ENCODE measurements around the gene CFAP54. TPM values are rescaled to one million over a fixed set of nuclear protein-coding genes. Genes with fewer than 3 reads are reported as not detected.

CFAP54 gene
- total and polyA plus RNA-seq, 2 donors (not counting 3 experiments of a cell fraction or from before 2014, with no cell fraction given), result 3.6 to 26.9 TPM

GRCh38 chr12:96729886-96730285 lies 240.5 kb downstream of the CFAP54 start:
- Histone ChIP-seq H3K4me1 (ENCODE audit: control insufficient read depth, extremely low read depth, insufficient read depth, low read length) (no peaks in the 10 kb centered on the region), H3K9me3 (replicated peaks; ENCODE audit: control insufficient read depth, insufficient read depth, low read length) (no peaks in the 10 kb centered on the region), H2AFZ (ENCODE audit: low read depth, low read length) (no peak overlapping the region), H3K4me2 (ENCODE audit: insufficient read depth, low read length) (no peak overlapping the region), H3K36me3 (ENCODE audit: control insufficient read depth in 2 of 2, extremely low read depth in 1 of 2, insufficient read depth in 2 of 2, low read length in 2 of 2) (no peaks in the 10 kb centered on the region), H3K79me2 (ENCODE audit: control insufficient read depth, insufficient read depth, low read length) (no peaks in the 10 kb centered on the region), H4K20me1 (replicated peaks; ENCODE audit: control insufficient read depth, extremely low read depth, insufficient read depth, low read length) (no peaks in the 10 kb centered on the region), H3K9ac (replicated peaks; ENCODE audit: extremely low read depth, insufficient read depth, low read length) (no peak overlapping the region), H3K27ac (ENCODE audit: insufficient read depth, low read depth, low read length) (no peak overlapping the region), H3K4me3 (replicated peaks in 1 of 3; ENCODE audit: insufficient read depth in 1 of 3, low read depth in 1 of 3, low read length in 3 of 3) (no peak overlapping the region), H3K27me3 (ENCODE audit: control insufficient read depth in 2 of 2, insufficient read depth in 2 of 2, low read length in 2 of 2) (no peaks in the 10 kb centered on the region), H3K9me1 (replicated peaks; ENCODE audit: control insufficient read depth, extremely low read depth, insufficient read depth, low read length) (no peaks in the 10 kb centered on the region)
- dilution Hi-C loops (cut with MboI; ENCODE audit: extremely low pct_ligation_motif_present, low sequenced_read_pairs) (no loop called here), intact Hi-C loops (cut with micrococcal nuclease) (no loop called here)
- ChIA-PET CTCF (no interaction called here), POLR2A (no interaction called here)
- DNase-seq (ENCODE audit: low read depth, low spot score) (no peak), FAIRE-seq (no peak)
- no TSS peak for BruUV-seq (replicated peaks)
- TF ChIP-seq POLR2A (IDR thresholded peaks at IDR 0.05; ENCODE audit: low read depth, low read length), result no peak

GRCh38 chr12:96743606-96744005 lies 254.2 kb downstream of the CFAP54 start:
- FAIRE-seq, result peak; percentile 18
- H3K79me2 ChIP-seq (ENCODE audit: control insufficient read depth, insufficient read depth, low read length), result no peaks in the 10 kb centered on the region
- ChIA-PET CTCF (interaction anchor here (1.1 kb wide), 1 partner anchor 243 kb away, joined by 3 read pairs; no protein-coding TSS in a partner anchor), POLR2A (no interaction called here)
- dilution Hi-C loops (cut with MboI; ENCODE audit: extremely low pct_ligation_motif_present, low sequenced_read_pairs) (no loop called here), intact Hi-C loops (cut with micrococcal nuclease) (no loop called here)
- no peaks in the 10 kb centered on the region for H3K27me3 ChIP-seq (ENCODE audit: control insufficient read depth in 2 of 2, insufficient read depth in 2 of 2, low read length in 2 of 2)
- H3K9me1 ChIP-seq (replicated peaks; ENCODE audit: control insufficient read depth, extremely low read depth, insufficient read depth, low read length), result no peaks in the 10 kb centered on the region
- no peak for TF ChIP-seq POLR2A (IDR thresholded peaks at IDR 0.05; ENCODE audit: low read depth, low read length)
- TF ChIP-seq MYC (IDR thresholded peaks at IDR 0.05; ENCODE audit: low read depth, low read length), result no peak
- no peak for TF ChIP-seq FOS (IDR thresholded peaks at IDR 0.05; ENCODE audit: borderline replicate concordance, insufficient read depth, low read length)
- no peaks in the 10 kb centered on the region for H4K20me1 ChIP-seq (replicated peaks; ENCODE audit: control insufficient read depth, extremely low read depth, insufficient read depth, low read length)
- no TSS peak for BruUV-seq (replicated peaks)
- H3K9ac ChIP-seq (replicated peaks; ENCODE audit: extremely low read depth, insufficient read depth, low read length), result no peak overlapping the region
- DNase-seq (ENCODE audit: low read depth, low spot score), result peak; percentile 67
- peak overlapping the region; percentile 8 for H3K4me2 ChIP-seq (ENCODE audit: insufficient read depth, low read length)
- H3K27ac ChIP-seq (ENCODE audit: insufficient read depth, low read depth, low read length), result no peak overlapping the region
- no peaks in the 10 kb centered on the region for H3K9me3 ChIP-seq (replicated peaks; ENCODE audit: control insufficient read depth, insufficient read depth, low read length)
- peaks cover 3% of the 10 kb centered on the region for H3K4me1 ChIP-seq (ENCODE audit: control insufficient read depth, extremely low read depth, insufficient read depth, low read length)
- no peak overlapping the region for H2AFZ ChIP-seq (ENCODE audit: low read depth, low read length)
- H3K4me3 ChIP-seq (replicated peaks in 1 of 3; ENCODE audit: insufficient read depth in 1 of 3, low read depth in 1 of 3, low read length in 3 of 3), result no peak overlapping the region
- no peaks in the 10 kb centered on the region for H3K36me3 ChIP-seq (ENCODE audit: control insufficient read depth in 2 of 2, extremely low read depth in 1 of 2, insufficient read depth in 2 of 2, low read length in 2 of 2)

Measured in endothelial cell of umbilical vein (primary cell).